GM18907 (cell line): ENCODE data around the gene FLVCR1.
A peak's percentile ranks its signal among the peaks of the same experiment; 100 is the strongest.
"Not testable (repeated sequence)": the region's sequence is repeated elsewhere in the genome, so short reads cannot be mapped to it uniquely, and the experiment has no call there.

ENCODE experiments used
- ATAC-seq: cut with Tn5 transposase; IDR thresholded peaks from one replicate; pipeline ENCODE4 v1.9.1; 2021; ENCODE audit warnings: mild to moderate bottlenecking, moderate library complexity; ENCODE audit not compliant: unreplicated experiment

The FLVCR1 gene

GRCh38 chr1:212858461-212859265, 588 bp downstream of the FLVCR1 start:
- peak; percentile 23 for ATAC-seq

- no peak for ATAC-seq
Observed at GRCh38 chr1:212860713-212861581, 2.9 kb downstream of the FLVCR1 start.

GRCh38 chr1:212862111-212862690, 4.1 kb downstream of the FLVCR1 start:
- no peak for ATAC-seq

GRCh38 chr1:212863345-212863744, 5.3 kb downstream of the FLVCR1 start:
- not testable (repeated sequence) for ATAC-seq

- ATAC-seq = no peak
Observed at GRCh38 chr1:212864201-212864600, 6.1 kb downstream of the FLVCR1 start.

- no peak for ATAC-seq
Observed at GRCh38 chr1:212867192-212867591, 9.1 kb downstream of the FLVCR1 start.

GRCh38 chr1:212871976-212872375, 13.9 kb downstream of the FLVCR1 start:
- ATAC-seq = no peak

- ATAC-seq = peak; percentile 76
Observed at GRCh38 chr1:212873518-212873917, 15.4 kb downstream of the FLVCR1 start.

GRCh38 chr1:212878418-212878817, 20.3 kb downstream of the FLVCR1 start:
- no peak for ATAC-seq

GRCh38 chr1:212879947-212880690, 22.0 kb downstream of the FLVCR1 start:
- ATAC-seq = no peak

- no peak for ATAC-seq
Observed at GRCh38 chr1:212884592-212884991, 26.5 kb downstream of the FLVCR1 start.

- ATAC-seq = no peak
Observed at GRCh38 chr1:212892108-212892507, 34.0 kb downstream of the FLVCR1 start.

- ATAC-seq = no peak
Observed at GRCh38 chr1:212899845-212900244, 41.8 kb downstream of the FLVCR1 start.

- ATAC-seq = no peak
Observed at GRCh38 chr1:212901290-212901689, 43.2 kb downstream of the FLVCR1 start.

- ATAC-seq = no peak
Observed at GRCh38 chr1:212902054-212902453, 44.0 kb downstream of the FLVCR1 start.

- ATAC-seq = no peak
Observed at GRCh38 chr1:212903664-212904063, 45.6 kb downstream of the FLVCR1 start.

GRCh38 chr1:212908071-212908470, 50.0 kb downstream of the FLVCR1 start:
- ATAC-seq = not testable (repeated sequence)

GRCh38 chr1:212908971-212909370, 50.9 kb downstream of the FLVCR1 start:
- ATAC-seq = no peak

GRCh38 chr1:212909652-212910063, 51.6 kb downstream of the FLVCR1 start:
- ATAC-seq = no peak

GRCh38 chr1:212910213-212910612, 52.1 kb downstream of the FLVCR1 start:
- not testable (repeated sequence) for ATAC-seq

GRCh38 chr1:212913638-212914037, 55.6 kb downstream of the FLVCR1 start:
- ATAC-seq = not testable (repeated sequence)
